ENCODE results near the gene KLK1. TPM values are rescaled to one million over a fixed set of nuclear protein-coding genes. Genes with fewer than 3 reads are reported as not detected.

The KLK1 gene
- total and polyA plus RNA-seq, 10 donors: 1.3 to 56.5 (median 14.3) TPM

DNA sequence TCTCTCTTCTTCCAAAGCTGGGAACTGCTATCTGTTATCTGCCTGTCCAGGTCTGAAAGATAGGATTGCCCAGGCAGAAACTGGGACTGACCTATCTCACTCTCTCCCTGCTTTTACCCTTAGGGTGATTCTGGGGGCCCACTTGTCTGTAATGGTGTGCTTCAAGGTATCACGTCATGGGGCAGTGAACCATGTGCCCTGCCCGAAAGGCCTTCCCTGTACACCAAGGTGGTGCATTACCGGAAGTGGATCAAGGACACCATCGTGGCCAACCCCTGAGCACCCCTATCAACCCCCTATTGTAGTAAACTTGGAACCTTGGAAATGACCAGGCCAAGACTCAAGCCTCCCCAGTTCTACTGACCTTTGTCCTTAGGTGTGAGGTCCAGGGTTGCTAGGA, 36.3 kb upstream of the KLK1 start:
- no peak overlapping the region for H3K4me3 ChIP-seq
- WGBS, 5 donors: 77 to 88% (median 84%) methylated on average over 4 of the region's 4 CpGs

DNA sequence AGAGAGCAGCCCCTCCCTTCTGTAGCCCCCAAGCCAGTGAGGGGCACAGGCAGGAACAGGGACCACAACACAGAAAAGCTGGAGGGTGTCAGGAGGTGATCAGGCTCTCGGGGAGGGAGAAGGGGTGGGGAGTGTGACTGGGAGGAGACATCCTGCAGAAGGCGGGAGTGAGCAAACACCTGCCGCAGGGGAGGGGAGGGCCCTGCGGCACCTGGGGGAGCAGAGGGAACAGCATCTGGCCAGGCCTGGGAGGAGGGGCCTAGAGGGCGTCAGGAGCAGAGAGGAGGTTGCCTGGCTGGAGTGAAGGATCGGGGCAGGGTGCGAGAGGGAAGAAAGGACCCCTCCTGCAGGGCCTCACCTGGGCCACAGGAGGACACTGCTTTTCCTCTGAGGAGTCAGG, 35.3 kb upstream of the KLK1 start:
- no peaks in the 10 kb centered on the region for H3K4me1 ChIP-seq
- H3K36me3 ChIP-seq: no peaks in the 10 kb centered on the region
- no peak for DNase-seq
- H3K4me3 ChIP-seq: no peak overlapping the region
- WGBS, 5 donors: 15 to 27% (median 18%) methylated on average over 5 to 7 of the region's 7 CpGs
- H3K9me3 ChIP-seq: peaks cover 0 to 17% (median 0%) of the 10 kb centered on the region in 8 donors
- intact Hi-C loops (cut with DNase I; ENCODE audit: low total_unique reads): no loop called here
- H3K27me3 ChIP-seq (replicated peaks in 1 of 7): peaks cover 0 to 76% (median 15%) of the 10 kb centered on the region in 7 donors
- TF ChIP-seq, protein P1, sequence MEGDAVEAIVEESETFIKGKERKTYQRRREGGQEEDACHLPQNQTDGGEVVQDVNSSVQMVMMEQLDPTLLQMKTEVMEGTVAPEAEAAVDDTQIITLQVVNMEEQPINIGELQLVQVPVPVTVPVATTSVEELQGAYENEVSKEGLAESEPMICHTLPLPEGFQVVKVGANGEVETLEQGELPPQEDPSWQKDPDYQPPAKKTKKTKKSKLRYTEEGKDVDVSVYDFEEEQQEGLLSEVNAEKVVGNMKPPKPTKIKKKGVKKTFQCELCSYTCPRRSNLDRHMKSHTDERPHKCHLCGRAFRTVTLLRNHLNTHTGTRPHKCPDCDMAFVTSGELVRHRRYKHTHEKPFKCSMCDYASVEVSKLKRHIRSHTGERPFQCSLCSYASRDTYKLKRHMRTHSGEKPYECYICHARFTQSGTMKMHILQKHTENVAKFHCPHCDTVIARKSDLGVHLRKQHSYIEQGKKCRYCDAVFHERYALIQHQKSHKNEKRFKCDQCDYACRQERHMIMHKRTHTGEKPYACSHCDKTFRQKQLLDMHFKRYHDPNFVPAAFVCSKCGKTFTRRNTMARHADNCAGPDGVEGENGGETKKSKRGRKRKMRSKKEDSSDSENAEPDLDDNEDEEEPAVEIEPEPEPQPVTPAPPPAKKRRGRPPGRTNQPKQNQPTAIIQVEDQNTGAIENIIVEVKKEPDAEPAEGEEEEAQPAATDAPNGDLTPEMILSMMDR (IDR thresholded peaks at IDR 0.05 in 8 of 11, conservative IDR thresholded peaks at IDR 0.05 in 3 of 11): no peak
- TF ChIP-seq POLR2A (IDR thresholded peaks at IDR 0.05): no peak
- no peak for TF ChIP-seq POLR2AphosphoS5 (IDR thresholded peaks at IDR 0.05)
- no peak overlapping the region for H3K27ac ChIP-seq

More for the DNA sequence above, 36.3 kb upstream of the KLK1 start:
- no peaks in the 10 kb centered on the region for H3K36me3 ChIP-seq
- H3K9me3 ChIP-seq: peaks cover 0 to 17% (median 0%) of the 10 kb centered on the region in 8 donors
- TF ChIP-seq, protein P1 (IDR thresholded peaks at IDR 0.05 in 8 of 11, conservative IDR thresholded peaks at IDR 0.05 in 3 of 11): no peak
- no peak for TF ChIP-seq POLR2A (IDR thresholded peaks at IDR 0.05)
- TF ChIP-seq POLR2AphosphoS5 (IDR thresholded peaks at IDR 0.05): no peak
- no peak overlapping the region for H3K27ac ChIP-seq
- no peak for DNase-seq
- H3K27me3 ChIP-seq (replicated peaks in 1 of 7): peaks cover 0 to 72% (median 11%) of the 10 kb centered on the region in 7 donors
- intact Hi-C loops (cut with DNase I; ENCODE audit: low total_unique reads): no loop called here
- no peaks in the 10 kb centered on the region for H3K4me1 ChIP-seq

DNA sequence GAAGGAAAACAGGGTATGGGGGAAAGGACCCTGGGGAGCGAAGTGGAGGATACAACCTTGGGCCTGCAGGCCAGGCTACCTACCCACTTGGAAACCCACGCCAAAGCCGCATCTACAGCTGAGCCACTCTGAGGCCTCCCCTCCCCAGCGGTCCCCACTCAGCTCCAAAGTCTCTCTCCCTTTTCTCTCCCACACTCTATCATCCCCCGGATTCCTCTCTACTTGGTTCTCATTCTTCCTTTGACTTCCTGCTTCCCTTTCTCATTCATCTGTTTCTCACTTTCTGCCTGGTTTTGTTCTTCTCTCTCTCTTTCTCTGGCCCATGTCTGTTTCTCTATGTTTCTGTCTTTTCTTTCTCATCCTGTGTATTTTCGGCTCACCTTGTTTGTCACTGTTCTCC, 33.8 kb upstream of the KLK1 start:
- no peak overlapping the region for H3K27ac ChIP-seq
- no peaks in the 10 kb centered on the region for H3K4me1 ChIP-seq
- no peak for DNase-seq
- TF ChIP-seq POLR2AphosphoS5 (IDR thresholded peaks at IDR 0.05) (no peak), POLR2A (IDR thresholded peaks at IDR 0.05) (no peak)
- TF ChIP-seq, protein P1 (IDR thresholded peaks at IDR 0.05 in 8 of 11, conservative IDR thresholded peaks at IDR 0.05 in 3 of 11): no peak
- H3K4me3 ChIP-seq: no peak overlapping the region
- H3K9me3 ChIP-seq: peaks cover 0 to 17% (median 0%) of the 10 kb centered on the region in 8 donors
- intact Hi-C loops (cut with DNase I; ENCODE audit: low total_unique reads): no loop called here
- no peaks in the 10 kb centered on the region for H3K36me3 ChIP-seq
- WGBS, 5 donors: 51 to 61% (median 58%) methylated on average over 5 to 6 of the region's 6 CpGs
- H3K27me3 ChIP-seq (replicated peaks in 1 of 7): peaks cover 0 to 81% (median 15%) of the 10 kb centered on the region in 7 donors

DNA sequence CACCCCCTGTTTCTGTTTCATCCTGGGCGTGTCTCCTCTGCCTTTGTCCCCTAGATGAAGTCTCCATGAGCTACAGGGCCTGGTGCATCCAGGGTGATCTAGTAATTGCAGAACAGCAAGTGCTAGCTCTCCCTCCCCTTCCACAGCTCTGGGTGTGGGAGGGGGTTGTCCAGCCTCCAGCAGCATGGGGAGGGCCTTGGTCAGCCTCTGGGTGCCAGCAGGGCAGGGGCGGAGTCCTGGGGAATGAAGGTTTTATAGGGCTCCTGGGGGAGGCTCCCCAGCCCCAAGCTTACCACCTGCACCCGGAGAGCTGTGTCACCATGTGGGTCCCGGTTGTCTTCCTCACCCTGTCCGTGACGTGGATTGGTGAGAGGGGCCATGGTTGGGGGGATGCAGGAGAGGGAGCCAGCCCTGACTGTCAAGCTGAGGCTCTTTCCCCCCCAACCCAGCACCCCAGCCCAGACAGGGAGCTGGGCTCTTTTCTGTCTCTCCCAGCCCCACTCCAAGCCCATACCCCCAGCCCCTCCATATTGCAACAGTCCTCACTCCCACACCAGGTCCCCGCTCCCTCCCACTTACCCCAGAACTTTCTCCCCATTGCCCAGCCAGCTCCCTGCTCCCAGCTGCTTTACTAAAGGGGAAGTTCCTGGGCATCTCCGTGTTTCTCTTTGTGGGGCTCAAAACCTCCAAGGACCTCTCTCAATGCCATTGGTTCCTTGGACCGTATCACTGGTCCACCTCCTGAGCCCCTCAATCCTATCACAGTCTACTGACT, 31.2 kb upstream of the KLK1 start, which contains the start of gene KLK3:
Gene KLK3 (plus strand): TSS at position 280 of the 775 bp plus-strand sequence. CDS start 41 bp downstream, at position 321.
- H3K27me3 ChIP-seq (replicated peaks in 1 of 7): peaks cover 0 to 78% (median 15%) of the 10 kb centered on the region in 7 donors
- H3K4me3 ChIP-seq: no peak within 1 kb of the TSS
- no peak for DNase-seq
- H3K36me3 ChIP-seq: no peaks in the 10 kb centered on the region
- TF ChIP-seq, protein P1 (IDR thresholded peaks at IDR 0.05 in 8 of 11, conservative IDR thresholded peaks at IDR 0.05 in 3 of 11): no peak
- TF ChIP-seq POLR2AphosphoS5 (IDR thresholded peaks at IDR 0.05): no peak
- no peak for TF ChIP-seq POLR2A (IDR thresholded peaks at IDR 0.05)
- H3K9me3 ChIP-seq: no peaks in the 10 kb centered on the region
- no peak within 1 kb of the TSS for H3K27ac ChIP-seq
- 55 to 72% (median 63%) methylated on average over 9 of the region's 9 CpGs for WGBS, 5 donors
- H3K4me1 ChIP-seq: no peaks in the 10 kb centered on the region
- intact Hi-C loops (cut with DNase I; ENCODE audit: low total_unique reads): no loop called here
